ENCODE measurements around the gene STOML1. TPM values are rescaled to one million over a fixed set of nuclear protein-coding genes. Genes with fewer than 3 reads are reported as not detected.
"Not testable (repeated sequence)": the region's sequence is repeated elsewhere in the genome, so short reads cannot be mapped to it uniquely, and the experiment has no call there.

The STOML1 gene
- total RNA-seq, 1 donor from 2014 or later = 8.6 TPM

DNA sequence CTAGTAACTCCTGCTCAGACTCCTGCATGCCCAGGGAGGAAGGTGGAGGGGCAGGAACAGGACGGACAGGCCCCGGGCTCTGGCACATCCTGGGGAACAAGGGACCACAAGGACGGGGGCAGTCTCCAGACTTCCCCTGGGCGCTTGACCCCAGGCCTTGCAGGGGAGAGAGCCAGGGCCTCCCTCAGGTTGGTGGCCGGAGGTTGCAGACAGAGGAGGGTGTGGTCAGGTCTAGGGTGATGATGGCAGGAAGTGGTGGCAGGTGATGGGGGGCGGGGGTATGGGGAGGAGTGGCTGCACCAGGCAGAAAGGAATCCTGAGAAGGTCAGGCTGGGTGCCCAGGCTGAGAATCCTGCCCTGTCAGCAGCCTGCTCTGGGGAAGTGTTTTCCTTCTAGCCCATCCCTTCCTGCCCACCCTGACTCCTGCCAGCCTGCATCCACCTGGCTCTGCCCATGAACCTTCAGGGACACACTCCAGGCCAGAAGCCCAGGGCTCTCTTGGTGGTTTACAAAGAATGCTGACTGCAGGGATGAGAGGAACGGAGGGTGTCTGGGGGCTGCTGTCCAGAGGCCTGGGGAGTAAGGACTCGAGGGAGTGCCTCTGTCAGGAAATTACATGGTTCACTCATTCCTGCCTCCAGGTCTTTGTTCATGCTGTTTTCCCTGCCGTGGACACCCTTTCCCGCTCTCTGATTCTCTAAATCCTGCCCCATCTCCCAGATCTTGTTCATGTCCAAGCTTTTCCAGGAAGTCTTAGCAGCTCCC lies 50.0 kb downstream of the STOML1 start:
- intact Hi-C loops (cut with micrococcal nuclease) = no loop called here
- Mint-ChIP-seq H3K27ac (no peak overlapping the region), H3K4me1 (ENCODE audit: low read depth) (peaks cover 7% of the 10 kb centered on the region), H3K4me3 (ENCODE audit: low read depth) (no peak overlapping the region), H3K9me3 (no peaks in the 10 kb centered on the region), H3K36me3 (ENCODE audit: low read depth) (no peaks in the 10 kb centered on the region), H3K27me3 (ENCODE audit: low read depth) (no peaks in the 10 kb centered on the region)
- DNase-seq (ENCODE audit: low spot score) = no peak

GRCh38 chr15:73941449-73941848 lies 50.6 kb downstream of the STOML1 start:
- intact Hi-C loops (cut with micrococcal nuclease) = no loop called here
- Mint-ChIP-seq H3K27ac (no peak overlapping the region), H3K9me3 (no peaks in the 10 kb centered on the region), H3K4me3 (ENCODE audit: low read depth) (no peak overlapping the region), H3K4me1 (ENCODE audit: low read depth) (peaks cover 7% of the 10 kb centered on the region), H3K36me3 (ENCODE audit: low read depth) (no peaks in the 10 kb centered on the region), H3K27me3 (ENCODE audit: low read depth) (no peaks in the 10 kb centered on the region)
- no peak for DNase-seq (ENCODE audit: low spot score)

- Mint-ChIP-seq H3K4me3 (ENCODE audit: low read depth) (no peak overlapping the region), H3K4me1 (ENCODE audit: low read depth) (peaks cover 7% of the 10 kb centered on the region), H3K27me3 (ENCODE audit: low read depth) (no peaks in the 10 kb centered on the region), H3K36me3 (ENCODE audit: low read depth) (no peaks in the 10 kb centered on the region), H3K9me3 (no peaks in the 10 kb centered on the region), H3K27ac (no peak overlapping the region)
- intact Hi-C loops (cut with micrococcal nuclease) = no loop called here
- no peak for DNase-seq (ENCODE audit: low spot score)
Observed at GRCh38 chr15:73941044-73941443, 51.1 kb downstream of the STOML1 start.

DNA sequence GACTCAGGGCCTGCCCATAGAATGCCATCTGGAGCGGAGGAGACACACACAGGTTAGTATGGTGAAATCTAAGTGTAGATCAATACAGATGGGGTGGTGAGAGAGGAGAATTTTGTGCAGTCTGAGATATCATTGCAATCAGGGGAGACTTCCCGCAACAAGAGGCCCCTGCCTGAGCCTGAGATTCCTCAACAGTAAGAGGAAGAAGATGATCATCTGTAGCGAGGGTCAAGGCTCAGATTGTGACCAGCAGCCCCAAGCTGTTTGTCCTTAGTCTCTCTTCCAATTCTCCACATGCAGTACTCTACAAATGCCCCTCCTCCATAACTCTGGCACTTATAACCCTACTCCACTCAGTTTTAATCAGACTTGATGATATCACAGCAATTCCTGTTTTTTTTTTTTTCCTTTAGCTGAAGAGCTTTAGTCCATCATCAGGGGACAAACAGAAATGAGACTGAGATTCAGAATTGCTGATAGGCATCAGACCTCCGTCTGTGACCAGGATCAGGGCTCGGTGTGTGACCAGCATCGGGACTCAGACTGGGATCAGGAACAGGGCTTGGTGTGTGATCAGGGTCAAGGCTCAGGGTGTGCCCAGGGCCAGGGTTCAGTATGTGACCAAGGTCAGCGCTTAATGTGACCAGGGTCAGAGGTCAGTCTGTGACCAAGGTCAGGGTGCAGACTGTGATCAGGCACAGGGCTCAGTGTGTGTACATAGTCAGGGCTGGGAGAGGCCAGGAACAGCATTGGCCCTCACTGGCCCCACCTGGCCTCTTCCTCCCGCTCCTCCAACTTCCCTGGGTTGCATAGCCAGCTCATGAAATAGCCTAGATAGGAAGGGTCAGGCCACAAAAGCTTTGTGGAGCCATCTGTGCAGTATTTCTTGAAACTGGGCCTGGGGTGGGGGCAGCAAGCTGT lies 51.8 kb downstream of the STOML1 start:
- Mint-ChIP-seq H3K36me3 (ENCODE audit: low read depth) (no peaks in the 10 kb centered on the region), H3K4me3 (ENCODE audit: low read depth) (no peak overlapping the region), H3K9me3 (no peaks in the 10 kb centered on the region), H3K27ac (no peak overlapping the region), H3K4me1 (ENCODE audit: low read depth) (peaks cover 7% of the 10 kb centered on the region), H3K27me3 (ENCODE audit: low read depth) (no peaks in the 10 kb centered on the region)
- DNase-seq (ENCODE audit: low spot score) = no peak
- intact Hi-C loops (cut with micrococcal nuclease) = no loop called here

GRCh38 chr15:73939138-73939537 lies 53.0 kb downstream of the STOML1 start:
- no peak for DNase-seq (ENCODE audit: low spot score)
- no peak overlapping the region for H3K27ac Mint-ChIP-seq
- no peaks in the 10 kb centered on the region for H3K9me3 Mint-ChIP-seq
- intact Hi-C loops (cut with micrococcal nuclease) = no loop called here
- peaks cover 7% of the 10 kb centered on the region for H3K4me1 Mint-ChIP-seq (ENCODE audit: low read depth)
- H3K36me3 Mint-ChIP-seq (ENCODE audit: low read depth) = no peaks in the 10 kb centered on the region
- no peak overlapping the region for H3K4me3 Mint-ChIP-seq (ENCODE audit: low read depth)
- no peaks in the 10 kb centered on the region for H3K27me3 Mint-ChIP-seq (ENCODE audit: low read depth)

GRCh38 chr15:73938516-73938915 lies 53.6 kb downstream of the STOML1 start:
- H3K4me3 Mint-ChIP-seq (ENCODE audit: low read depth); H3K9me3 Mint-ChIP-seq; intact Hi-C loops (cut with micrococcal nuclease); H3K27ac Mint-ChIP-seq; DNase-seq (ENCODE audit: low spot score); H3K4me1 Mint-ChIP-seq (ENCODE audit: low read depth); H3K36me3 Mint-ChIP-seq (ENCODE audit: low read depth); H3K27me3 Mint-ChIP-seq (ENCODE audit: low read depth): not testable (repeated sequence)

DNA sequence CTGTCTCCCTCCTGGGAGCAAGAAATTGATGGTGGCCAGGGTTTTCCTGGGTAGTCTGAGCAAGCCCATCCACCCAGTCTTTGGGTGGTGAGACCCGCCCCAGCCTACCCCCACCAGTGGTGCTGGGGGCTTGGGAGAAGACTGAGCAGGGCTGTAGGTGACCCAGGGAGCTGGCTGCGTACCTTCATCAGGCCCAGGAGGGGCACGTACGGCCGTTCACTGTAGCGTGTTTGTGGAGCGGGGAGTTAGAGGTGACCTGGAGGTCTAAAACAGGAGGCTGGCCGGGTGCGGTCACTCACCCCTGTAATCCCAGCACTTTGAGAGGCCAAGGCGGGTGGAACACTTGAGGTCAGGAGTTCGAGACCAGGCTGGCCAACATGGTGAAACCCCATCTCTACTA lies 54.4 kb downstream of the STOML1 start:
- no peaks in the 10 kb centered on the region for H3K27me3 Mint-ChIP-seq (ENCODE audit: low read depth)
- intact Hi-C loops (cut with micrococcal nuclease) = no loop called here
- H3K27ac Mint-ChIP-seq = no peak overlapping the region
- no peaks in the 10 kb centered on the region for H3K9me3 Mint-ChIP-seq
- H3K36me3 Mint-ChIP-seq (ENCODE audit: low read depth) = no peaks in the 10 kb centered on the region
- H3K4me3 Mint-ChIP-seq (ENCODE audit: low read depth) = no peak overlapping the region
- no peak for DNase-seq (ENCODE audit: low spot score)
- H3K4me1 Mint-ChIP-seq (ENCODE audit: low read depth) = peaks cover 7% of the 10 kb centered on the region

DNA sequence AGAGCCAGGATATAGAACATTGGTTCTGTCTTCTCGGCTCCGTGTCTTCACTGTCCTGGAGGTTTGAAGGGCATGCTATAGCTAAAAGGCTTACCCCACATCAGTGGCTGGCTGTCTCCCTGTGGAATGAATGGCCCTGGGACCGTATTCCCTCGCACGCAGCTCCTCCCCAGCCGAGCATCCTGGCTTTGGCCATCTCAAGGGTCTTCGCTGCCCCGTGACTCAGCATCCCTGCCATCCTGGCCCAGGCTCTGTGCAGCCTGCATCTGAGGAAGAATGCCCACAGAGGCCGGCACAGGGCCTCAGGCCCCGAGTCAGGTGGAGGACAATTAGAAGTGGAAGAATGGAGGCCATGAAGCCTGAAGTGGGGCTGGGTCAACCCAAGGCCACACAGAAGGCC lies 54.8 kb downstream of the STOML1 start:
- Mint-ChIP-seq H3K27ac (no peak overlapping the region), H3K36me3 (ENCODE audit: low read depth) (no peaks in the 10 kb centered on the region), H3K4me3 (ENCODE audit: low read depth) (no peak overlapping the region), H3K4me1 (ENCODE audit: low read depth) (peaks cover 5% of the 10 kb centered on the region), H3K27me3 (ENCODE audit: low read depth) (no peaks in the 10 kb centered on the region), H3K9me3 (no peaks in the 10 kb centered on the region)
- DNase-seq (ENCODE audit: low spot score) = no peak
- intact Hi-C loops (cut with micrococcal nuclease) = no loop called here

DNA sequence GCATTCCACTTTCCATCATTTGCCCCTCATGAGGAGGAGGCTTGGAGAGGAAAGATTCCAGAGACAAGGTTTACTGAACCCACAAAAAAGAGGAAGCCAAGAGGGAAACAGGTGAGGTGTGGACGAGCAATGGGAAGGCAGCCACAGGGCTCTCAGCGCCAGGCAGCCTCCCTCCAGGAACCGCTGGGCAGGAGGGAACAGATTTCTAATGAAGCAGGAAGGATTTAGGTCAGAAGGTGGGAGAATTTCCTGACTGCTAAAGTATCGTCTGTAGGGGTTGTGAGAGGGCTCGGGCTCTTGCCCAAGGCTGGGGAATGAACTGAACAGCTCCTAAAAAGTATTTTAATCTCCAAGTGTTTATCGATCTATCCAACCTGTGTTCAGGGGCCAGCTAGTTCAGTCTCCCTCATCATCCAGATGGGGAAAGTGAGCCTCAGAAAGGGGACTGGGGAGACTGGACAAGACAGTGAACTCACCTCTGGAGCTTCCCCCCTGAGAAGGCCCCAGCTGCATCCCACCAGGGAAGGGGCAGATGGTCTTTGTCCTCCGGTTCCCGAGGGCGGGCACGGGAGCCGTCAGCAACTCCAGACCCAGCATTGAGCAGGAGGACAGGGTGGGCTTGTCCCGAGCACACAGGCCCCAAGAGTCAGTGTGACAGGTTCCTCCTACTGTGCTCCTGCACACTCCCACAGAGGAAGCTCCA lies 55.4 kb downstream of the STOML1 start:
- Mint-ChIP-seq H3K36me3 (ENCODE audit: low read depth) (no peaks in the 10 kb centered on the region), H3K27ac (no peak overlapping the region), H3K4me3 (ENCODE audit: low read depth) (no peak overlapping the region), H3K9me3 (no peaks in the 10 kb centered on the region), H3K27me3 (ENCODE audit: low read depth) (no peaks in the 10 kb centered on the region), H3K4me1 (ENCODE audit: low read depth) (peaks cover 1% of the 10 kb centered on the region)
- DNase-seq (ENCODE audit: low spot score) = no peak
- intact Hi-C loops (cut with micrococcal nuclease) = no loop called here

- intact Hi-C loops (cut with micrococcal nuclease) = no loop called here
- Mint-ChIP-seq H3K27ac (no peak overlapping the region), H3K9me3 (no peaks in the 10 kb centered on the region), H3K4me1 (ENCODE audit: low read depth) (no peaks in the 10 kb centered on the region), H3K4me3 (ENCODE audit: low read depth) (no peak overlapping the region), H3K36me3 (ENCODE audit: low read depth) (no peaks in the 10 kb centered on the region), H3K27me3 (ENCODE audit: low read depth) (no peaks in the 10 kb centered on the region)
- no peak for DNase-seq (ENCODE audit: low spot score)
Observed at GRCh38 chr15:73936181-73936580, 55.9 kb downstream of the STOML1 start.

DNA sequence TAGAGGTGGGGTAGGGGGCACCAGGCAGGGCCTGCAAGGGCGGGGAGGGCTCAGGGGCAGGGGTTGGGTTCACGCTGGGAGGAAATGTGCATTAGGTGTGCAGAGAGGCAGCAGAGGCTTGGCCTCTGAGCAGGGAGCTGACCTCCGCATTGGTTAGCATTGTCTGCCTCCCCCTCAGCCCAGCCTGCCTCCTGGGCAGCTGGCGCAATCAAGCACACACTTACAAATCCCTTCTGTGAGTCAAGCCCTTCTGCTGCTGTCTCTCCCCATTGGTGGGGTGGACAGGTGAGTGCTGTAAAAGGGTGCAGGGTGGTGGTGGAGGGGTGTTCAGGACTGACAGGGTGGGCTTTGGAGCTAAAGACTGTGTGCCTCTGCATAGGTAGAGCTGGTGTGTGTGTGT lies 56.5 kb downstream of the STOML1 start:
- intact Hi-C loops (cut with micrococcal nuclease) = no loop called here
- H3K36me3 Mint-ChIP-seq (ENCODE audit: low read depth) = no peaks in the 10 kb centered on the region
- H3K9me3 Mint-ChIP-seq = no peaks in the 10 kb centered on the region
- no peak overlapping the region for H3K4me3 Mint-ChIP-seq (ENCODE audit: low read depth)
- no peaks in the 10 kb centered on the region for H3K4me1 Mint-ChIP-seq (ENCODE audit: low read depth)
- no peaks in the 10 kb centered on the region for H3K27me3 Mint-ChIP-seq (ENCODE audit: low read depth)
- no peak for DNase-seq (ENCODE audit: low spot score)
- no peak overlapping the region for H3K27ac Mint-ChIP-seq

- no peak overlapping the region for H3K27ac Mint-ChIP-seq
- intact Hi-C loops (cut with micrococcal nuclease) = no loop called here
- H3K36me3 Mint-ChIP-seq (ENCODE audit: low read depth) = no peaks in the 10 kb centered on the region
- no peak for DNase-seq (ENCODE audit: low spot score)
- no peak overlapping the region for H3K4me3 Mint-ChIP-seq (ENCODE audit: low read depth)
- H3K4me1 Mint-ChIP-seq (ENCODE audit: low read depth) = peaks cover 3% of the 10 kb centered on the region
- no peaks in the 10 kb centered on the region for H3K9me3 Mint-ChIP-seq
- no peaks in the 10 kb centered on the region for H3K27me3 Mint-ChIP-seq (ENCODE audit: low read depth)
Observed at GRCh38 chr15:73934281-73934680, 57.8 kb downstream of the STOML1 start.

Data from activated T-helper 2 cell treated with anti-CD3 and anti-CD28 coated beads, Interferon-gamma antibody, Interleukin-2, Interleukin-4, amounts not matched to agents 10 μg/mL and 5 μg/mL and 100 μg/mL, durations not matched to agents 14 hours and 24 hours and 36 hours (primary cell).